H1 (cell line): ENCODE measurements around the gene PRR36. TPM values are rescaled to one million over a fixed set of nuclear protein-coding genes. Genes with fewer than 3 reads are reported as not detected.

Experiments used
- CTCF ChIA-PET: fragments of 300-600 bp; sonication (Branson Sonifier 250); formaldehyde crosslinking; loops from one replicate; lab custom pipeline; 2021; ENCODE audit not compliant: partially characterized antibody; lab: Charles Lee
- POLR2A ChIA-PET: fragments of 300-600 bp; sonication (Branson Sonifier 250); formaldehyde crosslinking; loops from one replicate; lab custom pipeline; 2021; ENCODE audit warnings: inconsistent platforms; ENCODE audit not compliant: partially characterized antibody; lab: Charles Lee
- DNase-seq, 2 experiments: peaks; one replicate each; pipeline versions ENCODE4 v3.0.0 to v3.0.0-alpha.2; 2010 to 2022; ENCODE audit warnings: low spot score in 2 of 2, low read depth in 1 of 2, mixed read lengths in 1 of 2
- FAIRE-seq: peaks from 2 replicates; lab custom pipeline; 2011; peaks lifted over from hg19 to GRCh38; lab: Jason Lieb, UNC
- H2AFZ ChIP-seq: 2 replicates; pipeline ENCODE4 v1.8.1; 2012; ENCODE audit warnings: low read length, inconsistent platforms
- H2AK5ac ChIP-seq: 2 replicates; pipeline ENCODE4 v1.6.1; 2013; ENCODE audit warnings: low read depth, low read length
- H2BK120ac ChIP-seq: replicated peaks from 2 replicates; pipeline ENCODE3; 2013; ENCODE audit warnings: low read depth, low read length, inconsistent platforms
- H2BK12ac ChIP-seq: 2 replicates; pipeline ENCODE4 v1.6.1; 2013; ENCODE audit warnings: low read depth, low read length
- H2BK15ac ChIP-seq: 2 replicates; pipeline ENCODE4 v1.6.1; 2013; ENCODE audit warnings: low read length
- H2BK20ac ChIP-seq: 2 replicates; pipeline ENCODE4 v1.6.1; 2013; ENCODE audit warnings: low read length
- H2BK5ac ChIP-seq: 2 replicates; pipeline ENCODE4 v1.6.1; 2013; ENCODE audit warnings: low read depth, low read length
- H3K14ac ChIP-seq: 2 replicates; pipeline ENCODE4 v1.6.1; 2013; ENCODE audit warnings: inconsistent platforms; ENCODE audit not compliant: insufficient read length
- H3K18ac ChIP-seq: 2 replicates; pipeline ENCODE4 v1.6.1; 2013; ENCODE audit warnings: low read length; ENCODE audit errors: extremely low read depth
- H3K23ac ChIP-seq: 2 replicates; pipeline ENCODE4 v1.6.1; 2013; ENCODE audit warnings: inconsistent platforms; ENCODE audit not compliant: insufficient read length
- H3K23me2 ChIP-seq: 2 replicates; pipeline ENCODE4 v1.6.1; 2013; ENCODE audit warnings: low read depth, low read length
- H3K27ac ChIP-seq: 2 replicates; pipeline ENCODE4 v1.6.1; 2011; ENCODE audit warnings: low read depth, low read length, inconsistent platforms
- H3K27me3 ChIP-seq, 4 experiments: replicated peaks in 1 of 4; 1 replicate in 1 of 4; 2 replicates in 3 of 4; pipeline versions ENCODE4 v1.6.1 to v1.8.1; 2011 to 2013; ENCODE audit warnings: low read length in 3 of 4, mild to moderate bottlenecking in 3 of 4, inconsistent platforms in 2 of 4, mixed read lengths in 2 of 4, moderate library complexity in 1 of 4; ENCODE audit not compliant: control insufficient read depth in 3 of 4, insufficient read depth in 3 of 4; ENCODE audit errors: extremely low read depth in 1 of 4
- H3K36me3 ChIP-seq, 4 experiments: 2 replicates each; pipeline versions ENCODE4 v1.6.1 to v1.8.1; 2011 to 2013; ENCODE audit warnings: mild to moderate bottlenecking in 4 of 4, low read length in 3 of 4, moderate library complexity in 2 of 4, control low read depth in 1 of 4, inconsistent platforms in 1 of 4; ENCODE audit not compliant: insufficient read depth in 4 of 4, control insufficient read depth in 2 of 4
- H3K4ac ChIP-seq: replicated peaks from 2 replicates; pipeline ENCODE3; 2013; ENCODE audit warnings: low read length, low read depth, mixed read lengths, inconsistent platforms; ENCODE audit not compliant: insufficient read length
- H3K4me1 ChIP-seq, 4 experiments: replicated peaks in 1 of 4; 1 replicate in 1 of 4; 2 replicates in 3 of 4; pipeline versions ENCODE4 v1.6.1 to v1.8.1; 2011 to 2013; ENCODE audit warnings: low read length in 3 of 4, inconsistent platforms in 2 of 4, mixed read lengths in 1 of 4; ENCODE audit not compliant: insufficient read depth in 4 of 4, control insufficient read depth in 3 of 4
- H3K4me2 ChIP-seq, 2 experiments: 2 replicates each; pipeline versions ENCODE4 v1.6.1 to v1.8.1; 2011 to 2013; ENCODE audit warnings: low read depth in 2 of 2, low read length in 2 of 2, control low read depth in 1 of 2, inconsistent platforms in 1 of 2, mild to moderate bottlenecking in 1 of 2; ENCODE audit not compliant: insufficient read depth in 1 of 2
- H3K4me3 ChIP-seq, 4 experiments: fragments of 200-600, 300-600 bp in 1 of 4; sonication (generic), shearing (Covaris generic), sonication (Bioruptor Twin) in 1 of 4; 2 replicates each; pipeline versions ENCODE4 v1.5.1 to v1.8.1; 2011 to 2016; ENCODE audit warnings: low read length in 4 of 4, low read depth in 3 of 4, control low read depth in 2 of 4, inconsistent platforms in 2 of 4, mild to moderate bottlenecking in 2 of 4, mixed read lengths in 1 of 4, moderate library complexity in 1 of 4; ENCODE audit not compliant: insufficient read depth in 2 of 4; ENCODE audit errors: extremely low read depth in 1 of 4
- H3K56ac ChIP-seq: replicated peaks from 2 replicates; pipeline ENCODE3; 2013; ENCODE audit warnings: low read depth, mild to moderate bottlenecking, mixed read lengths, low read length, inconsistent platforms; ENCODE audit not compliant: insufficient read length
- H3K79me1 ChIP-seq: 2 replicates; pipeline ENCODE4 v1.6.1; 2013; ENCODE audit warnings: low read depth, low read length, control low read depth
- H3K79me2 ChIP-seq, 2 experiments: 2 replicates each; pipeline versions ENCODE4 v1.6.1 to v1.8.1; 2012 to 2013; ENCODE audit warnings: low read length in 2 of 2, mild to moderate bottlenecking in 2 of 2, inconsistent platforms in 1 of 2; ENCODE audit not compliant: insufficient read depth in 2 of 2, control insufficient read depth in 1 of 2
- H3K9ac ChIP-seq, 4 experiments: replicated peaks in 1 of 4; 1 replicate in 1 of 4; 2 replicates in 3 of 4; pipeline versions ENCODE4 v1.6.1 to v1.8.1; 2011 to 2013; ENCODE audit warnings: low read depth in 3 of 4, low read length in 3 of 4, control low read depth in 2 of 4, mild to moderate bottlenecking in 2 of 4, moderate library complexity in 2 of 4, inconsistent platforms in 1 of 4; ENCODE audit errors: extremely low read depth in 1 of 4
- H3K9me3 ChIP-seq, 2 experiments: 2 replicates each; pipeline versions ENCODE4 v1.6.1 to v1.8.1; 2012 to 2013; ENCODE audit warnings: mild to moderate bottlenecking in 2 of 2, moderate library complexity in 2 of 2, control low read depth in 1 of 2, inconsistent platforms in 1 of 2, low read depth in 1 of 2, low read length in 1 of 2, mixed read lengths in 1 of 2; ENCODE audit not compliant: insufficient read depth in 2 of 2
- H4K20me1 ChIP-seq, 2 experiments: replicated peaks in 1 of 2; 2 replicates each; pipeline versions ENCODE3 to v1.8.1; 2011 to 2013; ENCODE audit warnings: inconsistent platforms in 2 of 2, low read length in 2 of 2, mild to moderate bottlenecking in 1 of 2; ENCODE audit not compliant: insufficient read depth in 2 of 2, control insufficient read depth in 1 of 2
- H4K5ac ChIP-seq: 2 replicates; pipeline ENCODE4 v1.6.1; 2013; ENCODE audit warnings: low read length, low read depth, mixed read lengths, inconsistent platforms; ENCODE audit not compliant: insufficient read length
- H4K8ac ChIP-seq: 2 replicates; pipeline ENCODE4 v1.8.0; 2013; ENCODE audit warnings: mild to moderate bottlenecking, moderate library complexity, low read length, inconsistent platforms; ENCODE audit not compliant: insufficient read depth; ENCODE audit errors: extremely low read depth
- H4K91ac ChIP-seq: replicated peaks from 2 replicates; pipeline ENCODE3; 2013; ENCODE audit warnings: low read length, mixed read lengths, inconsistent platforms; ENCODE audit not compliant: insufficient read length
- GABPA ChIP-seq: IDR thresholded peaks from 2 replicates; pipeline ENCODE4 v1.6.1; 2011; ENCODE audit warnings: mild to moderate bottlenecking, low read length, moderate library complexity, borderline replicate concordance; ENCODE audit not compliant: insufficient read depth
- SRF ChIP-seq: IDR thresholded peaks from 2 replicates; pipeline ENCODE4 v1.6.1; 2011; ENCODE audit warnings: mild to moderate bottlenecking, low read depth, low read length, moderate library complexity
- TBP ChIP-seq: IDR thresholded peaks from 2 replicates; pipeline ENCODE4 v1.6.1; 2011; ENCODE audit warnings: low read depth, low read length, improper control_type of control experiment
- WGBS, 2 experiments: shearing (Covaris generic) in 1 of 2; methylation state at CpG; one replicate each; pipeline versions ENCODE4 v1.1.6 to v1.1.7; 2013 to 2015; ENCODE audit warnings: low lambda C conversion rate in 2 of 2, mixed read lengths in 2 of 2, inconsistent platforms in 1 of 2, low coverage in 1 of 2, missing lambda C conversion rate in 1 of 2; ENCODE audit not compliant: insufficient replicate concordance in 2 of 2, insufficient coverage in 1 of 2, insufficient read length in 1 of 2; ENCODE audit errors: extremely low coverage in 1 of 2, missing lambda C conversion rate in 1 of 2; 5-methylcytosine and 5-hydroxymethylcytosine counted together
- polyA plus RNA-seq, 7 experiments: library from polyadenylated mRNA; depleted of rRNA in 3 of 7; stranded (reverse) in 5 of 7; unstranded in 2 of 7; fragments of >200 nt in 5 of 7; fragments of 200-250 nt in 2 of 7; gene quantifications; 1 replicate in 5 of 7; 2 replicates in 1 of 7; 4 replicates in 1 of 7; pipeline versions ENCODE4 v1.2.1 to v1.2.3, GENCODE V29; 2011 to 2013; ENCODE audit warnings: missing spikeins in 2 of 7, mixed read lengths in 2 of 7
- total RNA-seq: library from RNA; stranded (reverse); fragmentation: NEBNext Ultra II Directional; extraction: Animal tissue kit (Norgen Biotek cat#: 25700); gene quantifications from 2 replicates; pipeline ENCODE4 v1.2.1, GENCODE V29; 2021
- TF ChIP-seq, protein P1 (sequence below): IDR thresholded peaks from 2 replicates; pipeline ENCODE4 v1.6.1; 2012; ENCODE audit warnings: inconsistent platforms

Gene PRR36
- total and polyA plus RNA-seq, 2 of the 8 experiments (the other 6 are each of a cell fraction or from before 2014, with no cell fraction given): 1.6 to 23.9 TPM

DNA sequence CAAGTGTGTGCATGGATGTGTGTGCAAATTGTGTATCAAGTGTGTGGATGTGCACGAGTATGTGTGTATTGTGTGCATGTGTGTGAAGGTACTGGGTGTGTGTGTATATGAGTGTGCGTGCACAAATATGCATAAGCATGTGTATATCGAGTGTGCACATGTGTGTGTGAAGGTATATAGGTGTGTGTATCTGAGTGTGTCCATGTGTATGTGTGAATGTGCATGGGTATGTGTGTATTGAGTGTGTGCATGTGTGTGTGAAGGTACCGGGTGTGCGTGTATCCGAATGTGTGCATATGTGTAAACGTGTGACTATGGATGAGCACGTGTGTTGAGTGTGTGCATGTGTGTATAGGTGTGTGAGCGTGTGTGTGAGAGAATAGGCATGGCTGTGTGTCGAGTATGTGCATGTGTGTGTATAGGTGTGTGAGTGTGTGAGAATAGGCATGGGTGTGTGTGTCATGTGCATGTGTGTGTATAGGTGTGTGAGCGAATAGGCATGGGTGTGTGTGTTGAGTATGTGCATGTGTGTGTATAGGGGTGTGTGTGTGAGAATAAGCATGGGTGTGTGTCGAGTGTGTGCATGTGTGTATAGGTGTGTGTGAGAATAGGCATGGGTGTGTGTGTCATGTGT lies 31.4 kb downstream of the PRR36 start:
- WGBS, 2 experiments: 86% methylated on average over 12 of the region's 12 CpGs; no CpG with 5 or more reads in 1 of the 2 experiments
- no peak overlapping the region for H3K4me3 ChIP-seq
- H3K18ac ChIP-seq: no peak overlapping the region
- no peak overlapping the region for H2BK5ac ChIP-seq
- H3K23me2 ChIP-seq: peaks cover 17% of the 10 kb centered on the region
- POLR2A ChIA-PET: no interaction called here
- H4K20me1 ChIP-seq: peaks cover 0 to 23% of the 10 kb centered on the region in 2 experiments
- CTCF ChIA-PET: no interaction called here
- H3K27me3 ChIP-seq: no peaks in the 10 kb centered on the region; a peak in 2 of 7 replicates
- no peak overlapping the region; a peak in 1 of 4 replicates for H3K4me2 ChIP-seq
- no peak overlapping the region for H2BK20ac ChIP-seq
- H2AFZ ChIP-seq: no peak overlapping the region
- TF ChIP-seq TBP (no peak), GABPA (no peak), SRF (no peak)
- TF ChIP-seq, protein P1, sequence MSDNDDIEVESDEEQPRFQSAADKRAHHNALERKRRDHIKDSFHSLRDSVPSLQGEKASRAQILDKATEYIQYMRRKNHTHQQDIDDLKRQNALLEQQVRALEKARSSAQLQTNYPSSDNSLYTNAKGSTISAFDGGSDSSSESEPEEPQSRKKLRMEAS: no peak
- H3K27ac ChIP-seq: no peak overlapping the region
- H4K91ac ChIP-seq: peak overlapping the region; percentile 37
- no peaks in the 10 kb centered on the region for H3K4me1 ChIP-seq
- no peak for DNase-seq
- no peak for FAIRE-seq
- H3K14ac ChIP-seq: peak overlapping the region; percentile 49
- H4K8ac ChIP-seq: no peak overlapping the region
- H2BK15ac ChIP-seq: no peak overlapping the region
- peak overlapping the region; percentile 66 for H3K4ac ChIP-seq
- peak overlapping the region; percentile 65 for H3K56ac ChIP-seq
- H2BK12ac ChIP-seq: no peak overlapping the region; the same call in 1 of the 2 replicates
- no peak overlapping the region for H2BK120ac ChIP-seq
- H4K5ac ChIP-seq: no peak overlapping the region
- H3K79me2 ChIP-seq: peaks cover 0 to 7% of the 10 kb centered on the region in 2 experiments; a peak in 2 of 4 replicates
- H3K9me3 ChIP-seq: peaks cover 0 to 14% of the 10 kb centered on the region in 2 experiments; a peak in 2 of 4 replicates
- no peaks in the 10 kb centered on the region; a peak in 1 of 8 replicates for H3K36me3 ChIP-seq
- H3K79me1 ChIP-seq: no peaks in the 10 kb centered on the region
- peak overlapping the region; percentile 97 for H2AK5ac ChIP-seq
- H3K23ac ChIP-seq: no peak overlapping the region
- H3K9ac ChIP-seq: peak overlapping the region in 1 of 4 experiments; percentile 25; a peak in 2 of 7 replicates
